ENCODE results near the gene UROD. TPM values are rescaled to one million over a fixed set of nuclear protein-coding genes. Genes with fewer than 3 reads are reported as not detected.
"Not testable (repeated sequence)": the region's sequence is repeated elsewhere in the genome, so short reads cannot be mapped to it uniquely, and the experiment has no call there.

The UROD gene
- total and polyA plus RNA-seq, 2 experiments from 2014 or later: 82.4 to 108 TPM

DNA sequence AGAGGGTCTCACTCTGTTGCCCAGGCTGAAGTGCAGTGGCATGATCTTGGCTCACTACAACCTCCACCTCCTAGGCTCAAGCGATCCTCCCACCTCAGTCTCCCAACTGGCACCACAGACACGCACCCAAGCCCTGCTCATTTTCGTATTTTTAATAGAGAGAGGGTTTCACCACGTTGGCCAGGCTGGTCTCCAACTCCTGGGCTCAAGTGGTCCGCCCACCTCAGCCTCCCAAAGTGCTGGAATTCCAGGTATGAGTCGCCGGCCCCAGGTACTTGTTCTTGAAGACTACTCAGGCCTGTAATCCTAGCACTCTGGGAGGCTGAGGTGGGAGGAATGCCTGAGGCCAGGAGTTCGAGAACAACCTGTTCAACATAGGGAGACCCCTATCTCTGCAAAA lies 10.5 kb upstream of the UROD start:
- not testable (repeated sequence) for H3K36me3 ChIP-seq (ENCODE audit: insufficient read depth); H3K4me3 ChIP-seq; H2AFZ ChIP-seq; H3K4me2 ChIP-seq; H3K9me2 ChIP-seq (ENCODE audit: insufficient read depth); H3K9me3 Mint-ChIP-seq; H3K4me1 ChIP-seq (ENCODE audit: insufficient read depth); H3K79me2 ChIP-seq (replicated peaks; ENCODE audit: insufficient read depth); DNase-seq (ENCODE audit: low spot score); H3F3A ChIP-seq (replicated peaks; ENCODE audit: low read depth); ATAC-seq; H3K27me3 Mint-ChIP-seq (ENCODE audit: insufficient read depth, low read depth, poor library complexity); H3K27ac Mint-ChIP-seq; H4K20me1 ChIP-seq (replicated peaks; ENCODE audit: insufficient read depth); H3K27ac ChIP-seq (ENCODE audit: low read depth); H3K4me3 Mint-ChIP-seq; H3K4me1 Mint-ChIP-seq; H3K27me3 ChIP-seq (ENCODE audit: insufficient read depth)
- peaks cover 12% of the 10 kb centered on the region for H3K36me3 Mint-ChIP-seq (ENCODE audit: low read depth)

DNA sequence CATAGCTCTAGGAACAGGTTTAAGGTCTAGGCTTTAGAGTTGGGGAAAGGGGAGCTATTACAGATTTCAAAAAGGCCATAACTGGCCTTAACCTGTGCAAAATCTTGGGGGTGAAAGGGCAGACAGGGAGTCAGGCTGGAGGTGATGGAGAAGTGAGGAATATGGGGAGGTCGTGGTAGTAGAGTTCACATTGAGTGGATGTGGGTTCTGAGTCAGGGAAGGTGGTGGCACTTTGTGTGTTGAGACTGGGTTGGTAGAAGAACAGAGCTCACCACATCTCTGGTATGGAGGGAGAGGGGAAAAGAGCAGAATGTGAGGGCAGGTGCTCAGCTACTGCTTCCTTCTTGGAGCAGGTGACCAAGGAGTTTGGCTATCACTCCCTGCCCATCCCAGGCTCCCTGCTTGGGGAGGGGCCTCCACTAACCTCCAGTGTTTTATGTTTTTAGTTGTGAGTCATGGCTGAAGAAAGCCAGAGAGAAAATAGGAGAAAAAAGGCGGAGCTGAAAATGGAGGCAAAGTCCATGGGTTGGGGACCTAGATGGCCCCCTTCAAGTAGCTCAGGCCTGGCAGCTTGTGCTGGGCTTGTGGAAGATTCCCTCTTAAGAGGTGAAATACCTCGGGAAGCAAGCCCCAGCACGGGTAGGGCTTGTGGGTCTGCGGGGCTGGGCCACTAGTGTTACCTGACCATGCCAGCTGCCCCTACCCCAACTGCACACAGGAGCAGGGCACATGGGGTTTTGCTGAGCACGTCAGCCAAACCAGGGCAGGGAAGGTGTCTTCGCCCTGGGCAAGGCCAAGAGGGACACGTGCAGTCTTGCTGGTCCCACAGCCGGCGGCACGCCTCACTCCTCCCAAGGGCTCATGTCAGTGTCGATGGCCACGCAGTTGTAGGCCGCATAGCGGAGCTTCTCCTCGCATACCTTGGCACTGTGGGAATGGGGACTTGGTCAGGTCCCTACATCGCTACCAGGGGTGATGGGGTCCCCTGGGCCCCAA lies 9.1 kb upstream of the UROD start:
- H3K4me1 Mint-ChIP-seq: peaks cover 5% of the 10 kb centered on the region; the same call in 1 of the 3 replicates
- no peaks in the 10 kb centered on the region for H3K27me3 Mint-ChIP-seq (ENCODE audit: insufficient read depth, low read depth, poor library complexity)
- H2AFZ ChIP-seq: no peak overlapping the region
- no peak for TF ChIP-seq STAT1 (IDR thresholded peaks at IDR 0.05; ENCODE audit: unreplicated experiment)
- TF ChIP-seq ZNF114 (CRISPR knock-in tag; IDR thresholded peaks at IDR 0.05): no peak
- no peak for TF ChIP-seq EZH2phosphoT487 (IDR thresholded peaks at IDR 0.05; ENCODE audit: unreplicated experiment)
- TF ChIP-seq, protein P1, sequence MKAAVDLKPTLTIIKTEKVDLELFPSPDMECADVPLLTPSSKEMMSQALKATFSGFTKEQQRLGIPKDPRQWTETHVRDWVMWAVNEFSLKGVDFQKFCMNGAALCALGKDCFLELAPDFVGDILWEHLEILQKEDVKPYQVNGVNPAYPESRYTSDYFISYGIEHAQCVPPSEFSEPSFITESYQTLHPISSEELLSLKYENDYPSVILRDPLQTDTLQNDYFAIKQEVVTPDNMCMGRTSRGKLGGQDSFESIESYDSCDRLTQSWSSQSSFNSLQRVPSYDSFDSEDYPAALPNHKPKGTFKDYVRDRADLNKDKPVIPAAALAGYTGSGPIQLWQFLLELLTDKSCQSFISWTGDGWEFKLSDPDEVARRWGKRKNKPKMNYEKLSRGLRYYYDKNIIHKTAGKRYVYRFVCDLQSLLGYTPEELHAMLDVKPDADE (IDR thresholded peaks at IDR 0.05): no peak
- no peak for TF ChIP-seq ZNF331 (CRISPR knock-in tag; IDR thresholded peaks at IDR 0.05; ENCODE audit: low read depth)
- H3K36me3 Mint-ChIP-seq (ENCODE audit: low read depth): peaks cover 16% of the 10 kb centered on the region
- H3K27ac ChIP-seq (ENCODE audit: low read depth): no peak overlapping the region
- no peaks in the 10 kb centered on the region for H3K9me3 Mint-ChIP-seq
- no peaks in the 10 kb centered on the region for H3K79me2 ChIP-seq (replicated peaks; ENCODE audit: insufficient read depth)
- no peaks in the 10 kb centered on the region; the same call in 1 of the 2 replicates for H4K20me1 ChIP-seq (replicated peaks; ENCODE audit: insufficient read depth)
- DNase-seq (ENCODE audit: low spot score): no peak
- peaks cover 6% of the 10 kb centered on the region; the same call in 1 of the 2 replicates for H3K4me1 ChIP-seq (ENCODE audit: insufficient read depth)
- H3K4me2 ChIP-seq: no peak overlapping the region
- no peak overlapping the region for H3K27ac Mint-ChIP-seq
- H3K36me3 ChIP-seq (ENCODE audit: insufficient read depth): no peaks in the 10 kb centered on the region
- no peaks in the 10 kb centered on the region for H3K9me2 ChIP-seq (ENCODE audit: insufficient read depth)
- H3F3A ChIP-seq (replicated peaks; ENCODE audit: low read depth): no peaks in the 10 kb centered on the region
- no peaks in the 10 kb centered on the region for H3K27me3 ChIP-seq (ENCODE audit: insufficient read depth)
- H3K4me3 Mint-ChIP-seq: no peak overlapping the region
- no peak for ATAC-seq
- H3K4me3 ChIP-seq: no peak overlapping the region

DNA sequence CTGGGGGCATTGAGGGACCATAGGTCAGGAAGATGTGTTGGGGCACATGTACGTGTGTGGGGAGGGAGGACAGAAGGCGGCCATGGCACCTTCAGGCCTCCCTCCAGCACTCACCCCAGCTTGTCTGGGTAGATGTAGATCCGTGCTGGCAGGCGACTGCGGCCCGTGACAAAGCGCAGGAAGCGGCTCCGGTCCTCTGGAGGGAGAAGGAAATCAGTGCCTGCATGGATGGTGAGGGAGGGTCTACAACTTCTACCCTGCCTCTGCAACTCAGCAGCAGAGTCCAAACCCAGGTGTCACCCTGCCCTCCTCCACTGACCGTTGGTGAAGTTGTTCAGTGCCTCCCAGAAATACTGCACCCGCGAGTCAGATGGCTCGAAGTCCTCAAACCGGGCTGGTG lies 8.3 kb upstream of the UROD start:
- Histone ChIP-seq H2AFZ (no peak overlapping the region), H3K4me1 (ENCODE audit: insufficient read depth) (peaks cover 6% of the 10 kb centered on the region; the same call in 1 of the 2 replicates), H3K36me3 (ENCODE audit: insufficient read depth) (no peaks in the 10 kb centered on the region), H3K4me2 (no peak overlapping the region), H3K79me2 (replicated peaks; ENCODE audit: insufficient read depth) (no peaks in the 10 kb centered on the region), H4K20me1 (replicated peaks; ENCODE audit: insufficient read depth) (no peaks in the 10 kb centered on the region; the same call in 1 of the 2 replicates), H3F3A (replicated peaks; ENCODE audit: low read depth) (no peaks in the 10 kb centered on the region), H3K9me2 (ENCODE audit: insufficient read depth) (no peaks in the 10 kb centered on the region), H3K27me3 (ENCODE audit: insufficient read depth) (no peaks in the 10 kb centered on the region), H3K27ac (ENCODE audit: low read depth) (no peak overlapping the region), H3K4me3 (no peak overlapping the region)
- no peak for ATAC-seq
- peaks cover 5% of the 10 kb centered on the region; the same call in 1 of the 3 replicates for H3K4me1 Mint-ChIP-seq
- H3K4me3 Mint-ChIP-seq: no peak overlapping the region
- DNase-seq (ENCODE audit: low spot score): no peak
- H3K27ac Mint-ChIP-seq: no peak overlapping the region
- peaks cover 21% of the 10 kb centered on the region for H3K36me3 Mint-ChIP-seq (ENCODE audit: low read depth)
- H3K9me3 Mint-ChIP-seq: no peaks in the 10 kb centered on the region
- no peaks in the 10 kb centered on the region for H3K27me3 Mint-ChIP-seq (ENCODE audit: insufficient read depth, low read depth, poor library complexity)
- no peak for TF ChIP-seq EZH2 (IDR thresholded peaks at IDR 0.05; ENCODE audit: low read depth, unreplicated experiment)
- TF ChIP-seq, protein P2, sequence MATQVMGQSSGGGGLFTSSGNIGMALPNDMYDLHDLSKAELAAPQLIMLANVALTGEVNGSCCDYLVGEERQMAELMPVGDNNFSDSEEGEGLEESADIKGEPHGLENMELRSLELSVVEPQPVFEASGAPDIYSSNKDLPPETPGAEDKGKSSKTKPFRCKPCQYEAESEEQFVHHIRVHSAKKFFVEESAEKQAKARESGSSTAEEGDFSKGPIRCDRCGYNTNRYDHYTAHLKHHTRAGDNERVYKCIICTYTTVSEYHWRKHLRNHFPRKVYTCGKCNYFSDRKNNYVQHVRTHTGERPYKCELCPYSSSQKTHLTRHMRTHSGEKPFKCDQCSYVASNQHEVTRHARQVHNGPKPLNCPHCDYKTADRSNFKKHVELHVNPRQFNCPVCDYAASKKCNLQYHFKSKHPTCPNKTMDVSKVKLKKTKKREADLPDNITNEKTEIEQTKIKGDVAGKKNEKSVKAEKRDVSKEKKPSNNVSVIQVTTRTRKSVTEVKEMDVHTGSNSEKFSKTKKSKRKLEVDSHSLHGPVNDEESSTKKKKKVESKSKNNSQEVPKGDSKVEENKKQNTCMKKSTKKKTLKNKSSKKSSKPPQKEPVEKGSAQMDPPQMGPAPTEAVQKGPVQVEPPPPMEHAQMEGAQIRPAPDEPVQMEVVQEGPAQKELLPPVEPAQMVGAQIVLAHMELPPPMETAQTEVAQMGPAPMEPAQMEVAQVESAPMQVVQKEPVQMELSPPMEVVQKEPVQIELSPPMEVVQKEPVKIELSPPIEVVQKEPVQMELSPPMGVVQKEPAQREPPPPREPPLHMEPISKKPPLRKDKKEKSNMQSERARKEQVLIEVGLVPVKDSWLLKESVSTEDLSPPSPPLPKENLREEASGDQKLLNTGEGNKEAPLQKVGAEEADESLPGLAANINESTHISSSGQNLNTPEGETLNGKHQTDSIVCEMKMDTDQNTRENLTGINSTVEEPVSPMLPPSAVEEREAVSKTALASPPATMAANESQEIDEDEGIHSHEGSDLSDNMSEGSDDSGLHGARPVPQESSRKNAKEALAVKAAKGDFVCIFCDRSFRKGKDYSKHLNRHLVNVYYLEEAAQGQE (IDR thresholded peaks at IDR 0.05; ENCODE audit: unreplicated experiment): no peak

Measured in GM23338 (cell line).